Nephron progenitor cell (in vitro differentiated cells): ENCODE data around the gene LLGL2.
"Not testable (repeated sequence)": the region's sequence is repeated elsewhere in the genome, so short reads cannot be mapped to it uniquely, and the experiment has no call there.

Experiments
- DNase-seq: peaks from one replicate; pipeline ENCODE4 v3.0.0; 2021
- H3K27ac Mint-ChIP-seq: 2 replicates; pipeline ENCODE4 v1.8.0; 2021; ENCODE audit warnings: mild to moderate bottlenecking, moderate library complexity, mixed read lengths
- H3K27me3 Mint-ChIP-seq: 2 replicates; pipeline ENCODE4 v1.8.0; 2021; ENCODE audit warnings: mild to moderate bottlenecking, low read depth, mixed read lengths; ENCODE audit not compliant: poor library complexity
- H3K36me3 Mint-ChIP-seq: 2 replicates; pipeline ENCODE4 v1.8.0; 2021; ENCODE audit warnings: low read depth, mixed read lengths
- H3K4me1 Mint-ChIP-seq: 2 replicates; pipeline ENCODE4 v1.8.0; 2021; ENCODE audit warnings: mixed read lengths
- H3K4me3 Mint-ChIP-seq: 2 replicates; pipeline ENCODE4 v1.8.0; 2021; ENCODE audit warnings: mild to moderate bottlenecking, moderate library complexity, mixed read lengths
- H3K9me3 Mint-ChIP-seq: 2 replicates; pipeline ENCODE4 v1.8.0; 2021; ENCODE audit warnings: mild to moderate bottlenecking, moderate library complexity, mixed read lengths
- CTCF ChIP-seq: fragments of 200-600 bp; sonication (generic); IDR thresholded peaks from 2 replicates; pipeline ENCODE4 v1.5.0; 2021; ENCODE audit warnings: antibody characterized with exemption

The LLGL2 gene

DNA sequence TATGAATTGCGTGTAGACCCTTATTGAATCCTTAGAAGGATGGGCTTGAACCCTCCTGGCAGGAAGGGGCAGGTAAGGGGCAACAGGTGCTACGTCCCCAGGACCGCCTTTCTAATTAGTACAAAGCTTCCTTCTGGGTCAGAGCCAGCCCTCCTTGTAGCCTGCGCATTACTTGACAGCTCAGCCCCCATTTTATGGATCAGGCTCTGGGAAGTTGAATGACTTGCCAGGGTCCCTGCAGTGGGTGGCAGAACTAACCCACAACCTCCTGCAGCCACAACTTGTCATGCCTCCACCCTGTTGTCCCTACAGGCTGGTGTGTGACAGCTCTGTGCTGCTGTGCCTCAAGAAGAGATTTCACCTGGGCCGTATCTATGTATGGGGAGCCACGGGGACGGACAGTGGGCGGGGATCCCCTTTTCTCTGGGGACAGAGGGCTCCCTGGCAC, 64.8 kb downstream of the LLGL2 start:
- no peak for TF ChIP-seq CTCF
- no peak for DNase-seq
- Mint-ChIP-seq H3K4me3 (peak overlapping the region; percentile 30), H3K27ac (no peak overlapping the region), H3K27me3 (peaks cover 30% of the 10 kb centered on the region), H3K36me3 (no peaks in the 10 kb centered on the region), H3K4me1 (peaks cover 12% of the 10 kb centered on the region), H3K9me3 (peaks cover 14% of the 10 kb centered on the region)

- Mint-ChIP-seq H3K4me1 (peaks cover 12% of the 10 kb centered on the region), H3K4me3 (peak overlapping the region; percentile 33), H3K9me3 (peaks cover 7% of the 10 kb centered on the region), H3K36me3 (no peaks in the 10 kb centered on the region), H3K27ac (no peak overlapping the region), H3K27me3 (peaks cover 23% of the 10 kb centered on the region)
- no peak for TF ChIP-seq CTCF
- DNase-seq, result no peak
These were observed 65.6 kb downstream of the LLGL2 start for GRCh38 chr17:75590849-75591721.

- DNase-seq, result no peak
- H3K4me3 Mint-ChIP-seq, result no peak overlapping the region
These were observed 66.3 kb downstream of the LLGL2 start for GRCh38 chr17:75591722-75592302.

GRCh38 chr17:75592348-75593020, 67.0 kb downstream of the LLGL2 start:
- DNase-seq, result no peak
- Mint-ChIP-seq H3K4me3 (no peak overlapping the region), H3K36me3 (no peaks in the 10 kb centered on the region), H3K27me3 (peaks cover 14% of the 10 kb centered on the region), H3K9me3 (no peaks in the 10 kb centered on the region), H3K27ac (no peak overlapping the region), H3K4me1 (peaks cover 8% of the 10 kb centered on the region)
- no peak for TF ChIP-seq CTCF

More at GRCh38 chr17:75591722-75592302, 66.3 kb downstream of the LLGL2 start:
- peaks cover 12% of the 10 kb centered on the region for H3K4me1 Mint-ChIP-seq
- no peak overlapping the region for H3K27ac Mint-ChIP-seq
- H3K9me3 Mint-ChIP-seq, result no peaks in the 10 kb centered on the region
- no peak for TF ChIP-seq CTCF
- peaks cover 16% of the 10 kb centered on the region for H3K27me3 Mint-ChIP-seq
- no peaks in the 10 kb centered on the region for H3K36me3 Mint-ChIP-seq

DNA sequence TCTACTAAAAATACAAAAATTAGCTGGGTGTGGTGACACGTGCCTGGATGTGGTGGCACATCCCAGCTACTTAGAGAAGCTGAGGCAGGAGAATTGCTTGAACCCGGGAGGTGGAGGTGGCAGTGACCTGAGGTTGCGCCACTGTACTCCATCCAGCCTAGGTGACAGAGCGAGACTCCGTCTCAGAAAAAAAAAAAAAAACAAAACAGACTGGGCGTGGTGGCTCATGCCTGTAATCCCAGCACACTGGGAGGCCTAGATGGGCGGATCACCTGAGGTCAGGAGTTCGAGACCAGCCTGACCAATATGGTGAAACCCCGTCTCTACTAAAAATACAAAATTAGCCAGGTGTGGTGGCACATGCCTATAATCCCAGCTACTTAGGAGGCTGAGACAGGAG, 67.9 kb downstream of the LLGL2 start:
- not testable (repeated sequence) for DNase-seq, H3K4me1 Mint-ChIP-seq, H3K36me3 Mint-ChIP-seq, H3K27ac Mint-ChIP-seq, H3K4me3 Mint-ChIP-seq, H3K9me3 Mint-ChIP-seq
- H3K27me3 Mint-ChIP-seq, result peaks cover 13% of the 10 kb centered on the region

- DNase-seq, result no peak
- H3K27ac Mint-ChIP-seq, result no peak overlapping the region
- H3K4me1 Mint-ChIP-seq, result peaks cover 8% of the 10 kb centered on the region
- peaks cover 9% of the 10 kb centered on the region for H3K27me3 Mint-ChIP-seq
- H3K36me3 Mint-ChIP-seq, result no peaks in the 10 kb centered on the region
- no peak for TF ChIP-seq CTCF
- no peak overlapping the region for H3K4me3 Mint-ChIP-seq
- no peaks in the 10 kb centered on the region for H3K9me3 Mint-ChIP-seq
These were observed 69.2 kb downstream of the LLGL2 start for GRCh38 chr17:75594499-75595283.
